BLaER1 treated with 17β-estradiol and CSF1 and Interleukin-3, amounts not matched to agents 10 nM and 100 nM (cell line): ENCODE data around the gene DLG2.
A peak's percentile ranks its signal among the peaks of the same experiment; 100 is the strongest.

Experiments used
- H3K27ac ChIP-seq, 11 experiments: shearing (Covaris generic); formaldehyde crosslinking; 2 replicates each; pipeline ENCODE4 v1.8.1; 2022
- H3K27me3 ChIP-seq, 11 experiments: shearing (Covaris generic); formaldehyde crosslinking; 2 replicates each; pipeline ENCODE4 v1.8.1; 2022
- H3K36me3 ChIP-seq, 11 experiments: shearing (Covaris generic); formaldehyde crosslinking; 2 replicates each; pipeline ENCODE4 v1.8.1; 2022
- H3K4me1 ChIP-seq, 10 experiments: shearing (Covaris generic); formaldehyde crosslinking; 2 replicates each; pipeline ENCODE4 v1.8.1; 2022
- H3K4me2 ChIP-seq, 11 experiments: shearing (Covaris generic); formaldehyde crosslinking; 2 replicates each; pipeline ENCODE4 v1.8.1; 2022
- H3K4me3 ChIP-seq, 10 experiments: shearing (Covaris generic); formaldehyde crosslinking; 2 replicates each; pipeline ENCODE4 v1.8.1; 2022
- H3K9ac ChIP-seq, 11 experiments: shearing (Covaris generic); formaldehyde crosslinking; 2 replicates each; pipeline ENCODE4 v1.8.1; 2022
- H3K9me3 ChIP-seq, 11 experiments: shearing (Covaris generic); formaldehyde crosslinking; replicated peaks in 1 of 11; 2 replicates each; pipeline ENCODE4 v1.8.1; 2022
- H4K20me1 ChIP-seq, 11 experiments: shearing (Covaris generic); formaldehyde crosslinking; 2 replicates each; pipeline ENCODE4 v1.8.1; 2022
- Cebpa-rat ChIP-seq, 11 experiments: shearing (Covaris generic); IDR thresholded peaks; 2 replicates each; pipeline ENCODE4 v1.8.1; 2022

The DLG2 gene

GRCh38 chr11:84106541-84106940, 1520.6 kb downstream of the DLG2 start:
- H4K20me1 ChIP-seq = no peaks in the 10 kb centered on the region
- H3K4me1 ChIP-seq = no peaks in the 10 kb centered on the region
- H3K4me2 ChIP-seq = no peak overlapping the region
- H3K27me3 ChIP-seq = no peaks in the 10 kb centered on the region
- no peak for TF ChIP-seq Cebpa-rat (IDR thresholded peaks at IDR 0.05)
- peaks cover 0 to 3% (median 0%) of the 10 kb centered on the region in 11 experiments; a peak in 1 of 22 replicates for H3K9me3 ChIP-seq
- H3K9ac ChIP-seq = no peak overlapping the region
- H3K4me3 ChIP-seq = no peak overlapping the region
- no peaks in the 10 kb centered on the region for H3K36me3 ChIP-seq
- H3K27ac ChIP-seq = no peak overlapping the region

GRCh38 chr11:84105148-84105547, 1522.0 kb downstream of the DLG2 start:
- no peak for TF ChIP-seq Cebpa-rat (IDR thresholded peaks at IDR 0.05)
- Histone ChIP-seq H3K4me3 (no peak overlapping the region), H3K4me1 (no peaks in the 10 kb centered on the region), H3K4me2 (no peak overlapping the region), H3K27ac (no peak overlapping the region), H3K9ac (no peak overlapping the region), H4K20me1 (no peaks in the 10 kb centered on the region), H3K9me3 (peaks cover 0 to 3% (median 0%) of the 10 kb centered on the region in 11 experiments; a peak in 1 of 22 replicates), H3K36me3 (no peaks in the 10 kb centered on the region), H3K27me3 (no peaks in the 10 kb centered on the region)

- no peak overlapping the region for H3K4me2 ChIP-seq
- H3K27ac ChIP-seq = no peak overlapping the region
- no peaks in the 10 kb centered on the region for H4K20me1 ChIP-seq
Measured at GRCh38 chr11:84103096-84103495, 1524.0 kb downstream of the DLG2 start.

GRCh38 chr11:84097186-84097585, 1530.0 kb downstream of the DLG2 start:
- no peaks in the 10 kb centered on the region for H4K20me1 ChIP-seq
- TF ChIP-seq Cebpa-rat (IDR thresholded peaks at IDR 0.05) = no peak
- H3K4me1 ChIP-seq = peaks cover 0 to 22% (median 0%) of the 10 kb centered on the region in 10 experiments; a peak in 7 of 20 replicates
- peak overlapping the region in 1 of 11 experiments; percentile 20; a peak in 1 of 22 replicates for H3K27ac ChIP-seq
- no peaks in the 10 kb centered on the region for H3K27me3 ChIP-seq
- no peaks in the 10 kb centered on the region for H3K36me3 ChIP-seq
- H3K4me2 ChIP-seq = peak overlapping the region in 2 of 11 experiments; percentile 18 to 26; a peak in 2 of 22 replicates
- H3K9ac ChIP-seq = no peak overlapping the region
- no peak overlapping the region for H3K4me3 ChIP-seq
- H3K9me3 ChIP-seq = no peaks in the 10 kb centered on the region

More at GRCh38 chr11:84103096-84103495, 1524.0 kb downstream of the DLG2 start:
- Histone ChIP-seq H3K36me3 (no peaks in the 10 kb centered on the region), H3K9me3 (peaks cover 0 to 3% (median 0%) of the 10 kb centered on the region in 11 experiments; a peak in 1 of 22 replicates), H3K9ac (no peak overlapping the region), H3K4me1 (no peaks in the 10 kb centered on the region), H3K4me3 (no peak overlapping the region), H3K27me3 (no peaks in the 10 kb centered on the region)
- TF ChIP-seq Cebpa-rat (IDR thresholded peaks at IDR 0.05) = no peak

GRCh38 chr11:84091212-84091986, 1535.7 kb downstream of the DLG2 start:
- H3K9me3 ChIP-seq = no peaks in the 10 kb centered on the region
- H3K27ac ChIP-seq = no peak overlapping the region
- H3K4me2 ChIP-seq = no peak overlapping the region
- H3K36me3 ChIP-seq = no peaks in the 10 kb centered on the region
- H3K4me3 ChIP-seq = no peak overlapping the region
- H3K27me3 ChIP-seq = no peaks in the 10 kb centered on the region
- H3K9ac ChIP-seq = no peak overlapping the region
- no peaks in the 10 kb centered on the region for H4K20me1 ChIP-seq
- H3K4me1 ChIP-seq = peaks cover 0 to 9% (median 0%) of the 10 kb centered on the region in 10 experiments; a peak in 7 of 20 replicates
- no peak for TF ChIP-seq Cebpa-rat (IDR thresholded peaks at IDR 0.05)

GRCh38 chr11:84089072-84090057, 1537.8 kb downstream of the DLG2 start:
- H3K27me3 ChIP-seq = no peaks in the 10 kb centered on the region
- no peak overlapping the region for H3K4me3 ChIP-seq
- H3K4me1 ChIP-seq = no peaks in the 10 kb centered on the region
- no peak overlapping the region for H3K9ac ChIP-seq
- no peak for TF ChIP-seq Cebpa-rat (IDR thresholded peaks at IDR 0.05)
- H3K36me3 ChIP-seq = no peaks in the 10 kb centered on the region
- H3K27ac ChIP-seq = no peak overlapping the region
- no peak overlapping the region for H3K4me2 ChIP-seq
- H3K9me3 ChIP-seq = no peaks in the 10 kb centered on the region
- no peaks in the 10 kb centered on the region for H4K20me1 ChIP-seq

- H3K27me3 ChIP-seq = no peaks in the 10 kb centered on the region
- no peaks in the 10 kb centered on the region for H3K36me3 ChIP-seq
- no peak overlapping the region for H3K9ac ChIP-seq
- H3K27ac ChIP-seq = no peak overlapping the region
- no peaks in the 10 kb centered on the region for H3K4me1 ChIP-seq
- TF ChIP-seq Cebpa-rat (IDR thresholded peaks at IDR 0.05) = no peak
- H3K9me3 ChIP-seq = no peaks in the 10 kb centered on the region
- no peak overlapping the region for H3K4me3 ChIP-seq
- H3K4me2 ChIP-seq = no peak overlapping the region
- no peaks in the 10 kb centered on the region for H4K20me1 ChIP-seq
Measured at GRCh38 chr11:84071851-84072250, 1555.3 kb downstream of the DLG2 start.

GRCh38 chr11:84069048-84069447, 1558.1 kb downstream of the DLG2 start:
- Histone ChIP-seq H3K4me2 (no peak overlapping the region), H3K9me3 (no peaks in the 10 kb centered on the region), H3K9ac (no peak overlapping the region), H3K4me1 (no peaks in the 10 kb centered on the region), H3K4me3 (no peak overlapping the region), H3K27ac (no peak overlapping the region), H3K36me3 (no peaks in the 10 kb centered on the region), H3K27me3 (no peaks in the 10 kb centered on the region), H4K20me1 (no peaks in the 10 kb centered on the region)
- TF ChIP-seq Cebpa-rat (IDR thresholded peaks at IDR 0.05) = no peak

- no peak overlapping the region for H3K27ac ChIP-seq
- no peak overlapping the region for H3K4me3 ChIP-seq
- no peak overlapping the region for H3K9ac ChIP-seq
- TF ChIP-seq Cebpa-rat (IDR thresholded peaks at IDR 0.05) = no peak
- H3K4me2 ChIP-seq = no peak overlapping the region
- H4K20me1 ChIP-seq = no peaks in the 10 kb centered on the region
- H3K4me1 ChIP-seq = no peaks in the 10 kb centered on the region
- H3K36me3 ChIP-seq = no peaks in the 10 kb centered on the region
- no peaks in the 10 kb centered on the region for H3K9me3 ChIP-seq
- no peaks in the 10 kb centered on the region for H3K27me3 ChIP-seq
Measured at GRCh38 chr11:84061726-84062125, 1565.4 kb downstream of the DLG2 start.
